ENCODE measurements around the gene MAPT.

GRCh38 chr17:45908460-45908859 is 14.1 kb downstream of the MAPT start:
- no peak for TF ChIP-seq EZH2 (IDR thresholded peaks at IDR 0.05; ENCODE audit: low read length, unreplicated experiment)
- TF ChIP-seq, protein P1, sequence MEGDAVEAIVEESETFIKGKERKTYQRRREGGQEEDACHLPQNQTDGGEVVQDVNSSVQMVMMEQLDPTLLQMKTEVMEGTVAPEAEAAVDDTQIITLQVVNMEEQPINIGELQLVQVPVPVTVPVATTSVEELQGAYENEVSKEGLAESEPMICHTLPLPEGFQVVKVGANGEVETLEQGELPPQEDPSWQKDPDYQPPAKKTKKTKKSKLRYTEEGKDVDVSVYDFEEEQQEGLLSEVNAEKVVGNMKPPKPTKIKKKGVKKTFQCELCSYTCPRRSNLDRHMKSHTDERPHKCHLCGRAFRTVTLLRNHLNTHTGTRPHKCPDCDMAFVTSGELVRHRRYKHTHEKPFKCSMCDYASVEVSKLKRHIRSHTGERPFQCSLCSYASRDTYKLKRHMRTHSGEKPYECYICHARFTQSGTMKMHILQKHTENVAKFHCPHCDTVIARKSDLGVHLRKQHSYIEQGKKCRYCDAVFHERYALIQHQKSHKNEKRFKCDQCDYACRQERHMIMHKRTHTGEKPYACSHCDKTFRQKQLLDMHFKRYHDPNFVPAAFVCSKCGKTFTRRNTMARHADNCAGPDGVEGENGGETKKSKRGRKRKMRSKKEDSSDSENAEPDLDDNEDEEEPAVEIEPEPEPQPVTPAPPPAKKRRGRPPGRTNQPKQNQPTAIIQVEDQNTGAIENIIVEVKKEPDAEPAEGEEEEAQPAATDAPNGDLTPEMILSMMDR (conservative IDR thresholded peaks at IDR 0.05; ENCODE audit: low read depth, low read length) = no peak

Data from PC-3 (cell line).